NCI-H1436 (cell line): Measurements from ENCODE around the gene EIF3I.
"Not testable (repeated sequence)": the region's sequence is repeated elsewhere in the genome, so short reads cannot be mapped to it uniquely, and the experiment has no call there.

Experiments used
- DNase-seq: peaks from one replicate; lab custom pipeline; 2025; lab: John Stamatoyannopoulos, UW

The EIF3I gene

DNA sequence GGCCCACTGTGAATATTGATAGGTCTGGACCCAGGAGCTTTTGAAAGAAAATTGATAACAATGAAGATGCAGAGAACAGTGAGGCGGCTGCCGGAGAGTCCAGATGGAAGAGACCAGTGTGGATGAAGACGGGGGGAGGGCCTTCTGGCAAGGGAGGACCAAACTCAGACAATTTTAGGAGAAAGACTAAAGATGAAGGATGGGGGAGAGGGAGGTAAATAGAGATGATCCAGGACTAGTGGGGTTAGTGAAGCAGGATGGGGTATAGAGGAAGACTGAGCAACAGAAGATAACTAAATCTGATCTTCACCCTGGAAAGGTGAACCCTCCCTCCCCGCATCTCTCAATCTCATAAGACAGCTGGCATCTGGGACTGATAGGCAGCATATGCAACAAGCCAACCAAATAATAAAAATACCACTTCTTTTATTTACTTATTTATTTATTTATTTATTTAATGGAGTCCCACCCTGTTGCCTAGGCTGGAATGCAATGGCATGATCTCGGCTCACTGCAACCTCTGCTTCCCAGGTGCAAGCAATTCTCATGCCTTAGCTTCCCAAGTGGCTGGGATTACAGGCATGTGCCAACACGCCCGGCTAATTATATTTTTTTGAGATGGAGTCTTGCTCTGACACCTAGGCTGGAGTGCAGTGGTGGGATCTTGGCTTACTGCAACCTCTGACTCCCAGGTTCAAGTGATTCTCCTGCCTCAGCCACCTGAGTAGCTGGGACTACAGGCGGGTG lies 10.5 kb downstream of the EIF3I start:
- no peak for DNase-seq

DNA sequence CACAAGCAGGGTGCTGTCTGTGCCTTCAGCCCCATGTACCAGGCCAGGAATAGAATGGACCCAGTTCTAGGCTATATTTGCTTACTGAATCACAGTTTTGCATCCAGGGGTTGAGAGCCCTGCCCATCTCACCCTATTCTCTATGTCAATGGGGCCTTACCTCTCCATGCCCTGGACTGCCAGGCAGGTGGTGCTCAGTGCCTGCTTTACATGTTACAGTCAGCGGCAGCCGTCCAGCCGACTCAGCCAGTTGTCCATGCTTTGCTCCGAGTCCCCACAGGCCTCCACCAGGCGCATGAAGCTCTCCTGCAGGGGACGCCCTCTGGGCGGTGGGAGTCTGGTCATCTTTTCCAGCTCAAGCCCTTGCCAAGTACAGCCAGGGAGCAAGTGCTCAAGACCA lies 12.6 kb downstream of the EIF3I start:
- no peak for DNase-seq

DNA sequence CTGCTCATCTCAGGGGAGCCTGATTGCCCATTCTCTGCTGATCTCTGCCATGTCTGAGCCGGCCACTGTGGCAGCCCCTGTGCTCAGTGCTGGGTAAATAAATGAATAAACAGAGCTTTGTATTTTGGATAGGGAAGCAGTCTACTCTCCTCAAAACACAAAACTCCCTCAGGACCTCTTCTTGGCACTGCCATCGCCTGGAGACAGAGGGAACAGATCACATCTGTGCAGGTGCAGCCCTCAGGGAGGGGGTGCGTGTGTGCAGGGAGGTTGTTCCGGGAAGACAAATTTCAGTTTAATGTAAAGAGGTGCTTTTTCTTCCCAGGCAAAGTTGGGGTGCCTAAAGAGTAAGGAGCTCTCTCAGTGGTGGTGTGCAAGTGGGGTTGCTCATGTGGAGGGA lies 17.1 kb downstream of the EIF3I start:
- peak; percentile 70 for DNase-seq

DNA sequence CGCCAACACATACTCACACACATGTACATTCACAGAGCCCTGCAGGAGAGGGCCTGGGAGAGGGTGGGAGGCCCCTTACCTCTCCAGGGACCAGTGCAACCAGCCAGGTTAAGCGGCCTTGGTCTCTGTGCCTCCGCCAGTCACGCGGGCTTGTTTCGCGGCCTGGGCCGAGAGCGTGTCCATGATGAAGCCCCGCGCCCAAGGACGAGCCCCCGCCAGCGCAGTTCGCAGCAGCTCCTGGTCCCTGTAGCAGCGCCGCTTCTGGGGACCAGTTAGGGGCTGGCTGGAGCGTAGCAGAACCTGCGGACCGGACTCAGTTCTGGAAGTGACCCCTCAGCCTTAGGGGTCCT lies 17.6 kb downstream of the EIF3I start:
- peak; percentile 50 for DNase-seq

DNA sequence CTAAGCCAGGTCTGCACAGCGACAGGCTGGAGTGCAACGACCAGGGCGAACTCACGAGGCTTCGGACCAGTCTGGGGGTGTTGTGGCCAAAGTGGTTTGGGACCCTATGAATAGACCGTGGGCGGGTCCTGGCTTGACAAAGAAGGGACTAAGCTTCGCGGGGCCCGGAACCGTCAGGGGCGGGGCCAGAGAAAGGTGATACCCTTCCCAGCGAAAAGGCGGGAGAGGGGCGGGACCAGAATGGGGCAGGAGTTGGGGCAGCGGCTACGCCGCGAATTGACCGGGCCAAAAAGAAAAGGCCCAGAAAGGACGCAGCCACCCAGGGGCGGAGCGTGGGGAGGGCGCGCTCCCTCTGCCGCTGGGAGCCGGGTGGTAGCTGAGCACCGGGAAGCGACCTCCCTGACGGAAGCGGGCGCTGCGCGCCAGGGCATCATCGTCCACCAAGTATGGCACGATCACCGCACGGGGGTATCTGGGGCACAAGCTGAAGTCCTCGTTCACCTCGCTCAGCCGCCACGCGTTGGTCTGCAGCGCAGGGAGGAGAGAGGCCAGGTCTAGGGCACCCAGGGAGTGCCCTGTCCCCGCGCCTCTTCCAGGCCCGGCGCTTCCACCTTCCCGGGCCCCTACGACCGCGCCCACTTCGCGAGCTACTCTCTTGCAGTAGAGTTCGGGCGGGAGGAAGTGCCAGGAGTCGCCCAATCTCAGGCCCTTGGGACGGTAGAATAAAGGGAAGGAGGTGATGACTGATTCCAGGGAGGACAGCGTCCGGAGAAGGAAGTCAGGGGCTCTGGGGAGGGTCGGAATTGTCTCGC lies 18.1 kb downstream of the EIF3I start:
- peak; percentile 84 for DNase-seq

DNA sequence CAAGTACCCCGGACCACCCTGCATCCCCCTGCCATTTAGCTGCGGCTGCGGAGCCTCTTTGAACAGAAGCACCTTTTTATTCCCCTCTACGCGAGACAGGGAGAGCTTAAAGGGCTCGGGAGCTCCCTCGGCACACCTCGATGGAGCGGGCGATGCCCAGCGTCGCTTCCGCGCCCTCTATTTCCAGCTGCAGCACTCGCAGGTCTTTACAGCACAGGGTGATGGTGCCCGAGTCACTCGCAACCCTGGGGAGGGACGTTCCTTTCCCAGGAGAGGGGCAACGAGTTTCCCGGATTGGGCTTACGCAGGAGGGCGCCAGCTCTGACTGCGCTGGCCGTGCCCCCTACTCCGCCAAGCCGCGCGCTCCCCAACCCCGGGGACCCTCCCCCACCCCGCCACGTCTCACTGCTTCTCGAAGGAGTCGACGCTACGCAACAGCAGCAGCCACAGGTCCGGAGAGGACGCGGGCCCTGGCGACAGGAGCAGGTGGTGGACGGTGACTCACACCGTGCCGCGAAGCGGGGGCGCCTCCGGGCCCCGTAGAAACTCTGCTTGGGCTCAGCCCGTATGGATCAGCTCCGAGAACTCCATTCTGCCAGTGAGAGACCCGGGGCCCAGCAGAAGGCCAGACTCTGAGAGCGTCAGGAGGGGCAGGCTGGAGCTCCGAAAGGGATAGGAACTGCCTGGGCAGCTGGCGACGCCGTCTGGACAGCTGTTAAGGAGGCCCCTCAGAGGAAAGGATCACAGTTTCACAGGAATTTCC lies 19.0 kb downstream of the EIF3I start:
- peak; percentile 34 for DNase-seq

DNA sequence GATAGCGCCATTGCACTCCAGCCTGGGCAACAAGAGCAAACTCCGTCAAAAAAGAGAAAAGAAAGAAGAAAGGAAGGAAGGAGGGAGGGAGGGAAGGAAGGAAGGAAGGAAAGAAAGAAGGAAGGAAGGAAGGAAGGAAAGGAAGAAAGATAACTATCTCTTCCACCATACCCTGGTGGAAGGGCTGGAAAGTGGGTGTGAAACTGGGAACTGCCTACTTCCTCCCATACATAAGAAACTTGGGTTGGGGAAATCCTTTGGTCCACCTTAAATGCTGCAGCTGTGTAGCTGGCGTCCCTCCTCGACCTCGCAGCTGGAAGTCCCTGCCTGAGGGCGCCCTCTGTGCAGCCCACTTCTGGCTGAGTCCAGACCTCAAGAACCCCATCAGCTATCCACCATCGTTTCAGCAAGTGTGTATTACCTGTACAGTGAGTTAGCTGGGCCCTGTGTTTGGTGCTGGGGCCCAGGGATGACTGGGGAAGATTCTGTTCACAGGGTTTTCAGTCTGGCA lies 20.2 kb downstream of the EIF3I start:
- no peak for DNase-seq

DNA sequence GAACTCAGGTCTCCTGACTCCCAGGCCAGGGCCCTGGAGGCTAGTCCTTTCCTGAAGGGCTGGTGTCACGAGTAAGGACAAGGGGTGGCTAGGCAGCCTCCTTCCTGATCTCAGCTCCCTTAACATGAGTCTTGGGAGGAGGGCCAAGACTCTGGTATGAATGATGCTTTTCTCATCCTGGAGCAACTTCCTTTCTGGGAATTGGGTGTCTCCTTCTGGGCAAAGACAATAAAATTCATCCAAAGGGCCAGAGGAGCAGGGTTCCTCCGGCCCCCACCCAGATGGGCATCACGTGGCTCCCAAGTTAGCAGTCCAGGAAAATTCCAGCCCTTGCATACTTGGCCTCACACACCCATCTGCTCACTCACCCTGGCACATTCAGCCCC lies 24.7 kb downstream of the EIF3I start, which contains the start of gene FAM167B:
FAM167B (plus strand) TSS at position 335 of the 386 bp plus-strand sequence. CDS start 200 bp downstream, outside the sequence.
- DNase-seq: no peak

DNA sequence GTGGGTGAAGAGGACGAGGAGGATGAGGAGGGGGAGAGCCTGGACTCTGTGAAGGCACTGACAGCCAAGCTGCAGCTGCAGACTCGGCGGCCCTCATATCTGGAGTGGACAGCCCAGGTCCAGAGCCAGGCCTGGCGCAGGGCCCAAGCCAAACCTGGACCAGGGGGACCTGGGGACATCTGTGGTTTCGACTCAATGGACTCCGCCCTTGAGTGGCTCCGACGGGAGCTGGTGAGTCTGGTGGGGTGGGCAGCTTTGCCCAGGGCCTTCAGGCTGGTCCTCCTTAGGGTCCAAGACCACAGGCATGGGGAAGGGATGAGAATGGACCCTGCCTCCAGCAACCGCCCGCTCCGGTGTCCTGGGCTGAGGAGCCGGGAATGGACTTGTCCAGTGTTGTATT lies 25.2 kb downstream of the EIF3I start:
- no peak for DNase-seq

DNA sequence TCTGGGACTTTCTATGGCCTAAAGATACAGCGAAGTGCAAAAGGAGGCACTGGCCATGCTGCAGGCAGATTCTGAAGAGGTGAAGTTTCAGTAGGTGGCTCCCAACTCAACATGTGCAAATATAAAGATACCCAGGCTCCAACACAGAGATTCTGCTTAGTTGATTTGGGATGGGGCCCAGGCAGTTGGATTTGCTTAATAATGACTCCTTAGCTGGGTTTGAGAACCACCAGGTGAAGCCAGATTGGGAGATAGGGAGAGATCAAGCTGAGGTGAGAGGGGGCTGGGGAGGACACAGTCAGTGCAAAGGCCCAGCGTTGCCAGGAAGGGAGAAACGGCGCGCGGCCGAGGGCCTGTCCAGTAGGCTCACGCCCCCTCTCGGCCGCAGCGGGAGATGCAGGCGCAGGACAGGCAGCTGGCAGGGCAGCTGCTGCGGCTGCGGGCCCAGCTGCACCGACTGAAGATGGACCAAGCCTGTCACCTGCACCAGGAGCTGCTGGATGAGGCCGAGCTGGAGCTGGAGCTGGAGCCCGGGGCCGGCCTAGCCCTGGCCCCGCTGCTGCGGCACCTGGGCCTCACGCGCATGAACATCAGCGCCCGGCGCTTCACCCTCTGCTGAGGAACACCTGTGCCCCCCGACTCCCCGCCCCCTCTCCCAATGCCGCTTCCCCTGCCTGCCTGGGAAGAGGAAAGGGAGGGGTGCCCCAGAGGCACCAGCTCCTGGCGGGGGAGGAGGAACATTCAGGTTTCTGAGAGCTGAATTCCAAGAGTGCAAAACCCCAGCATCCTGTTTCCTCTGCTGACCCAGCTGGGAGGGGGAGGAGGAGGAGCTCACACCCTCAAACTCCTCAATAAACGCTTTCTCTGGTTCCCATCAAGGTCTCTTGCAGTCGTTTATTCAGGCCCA lies 26.0 kb downstream of the EIF3I start:
- DNase-seq: peak; percentile 72

DNA sequence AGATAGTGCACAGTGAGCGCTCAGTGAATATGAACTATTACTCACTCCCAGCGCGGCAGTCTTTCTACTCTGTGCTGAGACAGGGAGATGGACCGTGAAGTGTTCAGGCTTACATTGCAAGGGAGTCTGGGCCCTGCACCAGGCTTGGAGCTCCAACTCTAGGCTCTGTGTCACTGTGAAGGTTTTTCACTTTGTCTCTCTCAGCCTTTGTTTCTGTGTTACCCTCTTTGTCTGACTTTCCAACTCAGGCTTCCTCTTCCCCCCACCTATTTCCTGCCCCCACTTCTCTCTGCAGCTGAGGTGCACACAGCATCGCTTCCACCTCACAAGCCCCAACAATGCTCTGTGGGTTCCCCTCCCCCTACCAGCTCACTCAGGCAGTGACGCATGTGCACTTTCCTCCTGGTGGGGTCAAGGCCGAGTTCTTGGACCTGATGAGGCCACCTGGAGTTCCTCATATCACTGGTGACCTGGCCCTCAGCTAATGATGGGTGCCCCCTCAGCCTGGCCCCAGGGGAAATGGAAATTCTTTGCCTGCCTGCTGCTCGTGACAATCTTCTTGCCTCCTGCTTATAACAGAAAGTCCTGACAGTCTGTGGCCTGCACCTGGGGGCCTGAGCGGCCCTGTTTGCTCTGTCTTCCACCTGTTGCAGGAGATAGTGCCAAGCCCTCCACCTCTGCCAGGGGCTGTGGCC lies 27.8 kb downstream of the EIF3I start:
- peak; percentile 2 for DNase-seq

DNA sequence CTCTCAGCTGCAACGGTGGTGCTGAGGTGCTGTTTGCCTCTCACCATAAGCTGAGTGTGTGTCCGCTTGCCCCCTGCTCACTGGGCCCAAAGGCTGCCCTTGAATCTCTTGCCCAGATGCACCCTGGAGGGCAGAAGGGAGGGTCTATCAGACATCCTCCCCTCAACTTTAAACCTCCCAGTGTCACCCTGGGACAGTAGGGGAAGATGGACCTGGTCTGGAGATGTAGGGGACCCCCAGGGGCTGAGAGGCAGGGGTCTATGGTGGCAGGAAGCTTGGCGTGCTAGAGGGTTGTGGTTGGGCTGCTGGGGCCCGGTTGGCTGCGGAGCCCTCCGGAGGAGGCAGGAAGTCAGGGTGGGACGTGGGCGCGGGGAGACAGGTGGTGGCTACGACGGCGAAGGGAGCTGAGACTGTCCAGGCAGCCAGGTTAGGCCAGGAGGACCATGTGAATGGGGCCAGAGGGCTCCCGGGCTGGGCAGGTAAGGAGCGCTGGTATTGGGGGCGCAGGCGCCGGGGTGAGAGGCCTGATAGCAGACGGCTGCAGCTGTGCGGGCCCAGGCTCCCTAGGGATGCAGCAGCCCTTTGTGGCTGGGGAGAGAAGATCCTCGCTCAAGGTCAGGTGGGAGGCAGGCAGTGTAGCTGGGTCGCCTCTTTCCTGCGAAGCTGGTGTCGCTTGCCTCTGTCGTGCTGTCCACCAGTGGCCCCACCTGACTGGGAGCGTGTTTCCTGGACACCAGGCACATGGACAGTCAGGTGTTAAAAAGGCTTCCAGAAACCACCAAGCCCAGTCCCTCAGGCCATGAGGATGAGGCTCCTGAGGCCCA lies 28.9 kb downstream of the EIF3I start, which contains the start of gene LCK:
LCK (plus strand) TSS at position 373 of the 824 bp plus-strand sequence. CDS start 23,065 bp downstream, outside the sequence.
- no peak for DNase-seq

DNA sequence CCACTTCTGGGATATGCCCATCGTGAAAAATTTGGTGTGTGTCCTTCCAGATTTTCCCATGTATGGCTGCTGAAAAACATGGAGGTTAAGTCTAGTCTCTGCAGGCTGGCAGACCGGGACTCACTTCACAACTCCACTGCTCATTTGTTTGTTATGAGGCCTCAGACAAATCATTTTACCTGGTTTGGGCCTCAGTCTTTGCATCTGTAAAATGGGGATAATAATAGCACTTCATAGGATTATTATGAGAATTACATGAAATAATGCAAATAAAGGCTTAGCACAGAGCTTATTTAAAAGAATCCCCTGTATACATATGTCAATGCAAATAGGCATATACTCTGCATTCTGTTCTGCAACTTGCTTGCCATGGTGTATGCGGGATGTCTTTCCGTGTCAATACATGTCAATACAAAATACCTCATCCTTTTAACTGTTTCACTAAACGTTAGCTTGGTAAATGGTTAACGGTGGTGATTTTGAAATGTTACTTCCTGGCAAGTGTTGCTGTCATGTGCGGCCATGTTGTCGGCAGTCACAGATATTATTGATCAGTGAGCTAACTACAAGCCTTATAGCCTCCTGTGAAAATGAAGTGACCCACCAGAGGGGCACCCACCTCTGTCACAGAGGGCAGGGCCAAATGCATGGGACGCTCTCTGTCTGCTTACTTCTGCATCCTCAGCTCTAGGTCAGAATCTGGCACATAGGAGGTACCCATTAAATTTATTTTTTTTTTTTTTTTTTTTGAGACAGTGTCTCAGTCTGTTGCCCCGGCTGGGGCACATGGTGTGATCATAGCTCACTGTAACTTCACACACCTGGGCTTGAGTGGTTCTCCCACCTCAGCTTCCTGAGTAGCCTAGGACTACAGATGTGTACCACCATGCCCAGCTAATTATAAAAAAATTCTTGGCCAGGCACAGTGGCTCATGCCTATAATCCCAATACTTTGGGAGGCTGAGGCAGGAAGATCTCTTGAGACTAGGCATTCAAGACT lies 33.2 kb downstream of the EIF3I start:
- no peak for DNase-seq

DNA sequence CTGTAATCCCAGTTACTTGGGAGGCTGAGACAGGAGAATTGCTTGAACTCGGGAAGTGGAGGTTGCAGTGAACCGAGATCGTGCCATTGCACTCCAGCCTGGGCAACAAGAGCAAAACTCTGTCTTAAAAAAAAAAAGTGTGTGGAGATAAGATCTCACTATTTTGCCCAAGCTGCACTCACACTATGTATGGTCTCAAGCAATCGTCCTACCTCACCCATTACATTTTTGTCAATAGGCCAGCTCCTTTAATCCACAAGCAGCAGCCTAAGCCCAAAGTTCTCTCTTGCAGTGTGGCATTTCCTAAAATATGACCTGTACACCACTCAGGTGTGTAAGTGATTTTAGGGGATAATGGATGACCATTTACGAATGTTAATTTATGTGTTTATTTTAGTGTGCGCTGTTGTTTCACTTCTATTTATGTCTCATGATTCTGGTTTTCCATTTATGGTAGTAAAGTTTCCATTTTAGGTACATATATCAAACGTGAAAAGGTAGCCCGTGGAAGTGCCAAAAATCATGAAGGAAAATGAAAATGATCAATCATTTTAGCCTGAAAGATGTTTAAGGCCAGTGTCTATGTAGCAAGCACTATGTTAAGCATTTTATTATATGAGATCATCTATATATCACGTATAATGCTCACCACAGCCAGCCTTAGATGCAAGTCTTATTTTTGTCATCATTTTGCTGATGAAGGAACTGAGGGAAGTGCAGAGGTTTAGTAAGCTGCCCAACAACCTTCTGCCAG lies 34.4 kb downstream of the EIF3I start:
- no peak for DNase-seq

DNA sequence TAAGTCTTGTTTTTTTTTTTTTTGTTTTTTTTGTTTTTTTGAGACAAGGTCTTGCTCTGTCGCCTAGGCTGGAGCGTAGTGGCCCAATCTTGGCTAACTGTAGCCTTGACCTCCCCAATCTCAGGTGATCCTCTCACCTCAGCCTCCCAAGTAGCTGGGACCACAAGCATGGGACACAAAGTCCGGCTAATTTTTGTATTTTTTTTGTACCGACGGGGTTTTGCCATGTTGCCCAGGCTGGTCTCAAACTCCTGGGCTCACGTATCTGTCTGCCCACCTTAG lies 35.0 kb downstream of the EIF3I start:
- DNase-seq: no peak

DNA sequence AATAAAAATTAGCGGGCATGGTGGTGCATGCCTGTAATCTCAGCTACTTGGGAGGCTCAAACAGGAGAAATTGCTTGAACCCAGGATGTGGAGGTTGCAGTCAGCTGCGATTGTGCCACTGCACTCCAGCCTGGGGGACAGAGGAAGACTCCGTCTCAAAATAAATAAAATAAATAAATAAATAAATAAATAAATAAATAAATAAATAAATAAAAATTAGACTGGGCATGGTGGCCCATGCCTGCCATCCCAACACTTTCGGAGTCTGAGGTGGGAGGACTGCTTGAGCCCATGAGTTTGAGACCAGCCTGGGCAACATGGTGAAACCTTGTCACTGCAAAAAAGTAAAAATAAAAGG lies 41.0 kb downstream of the EIF3I start:
- DNase-seq: not testable (repeated sequence)

DNA sequence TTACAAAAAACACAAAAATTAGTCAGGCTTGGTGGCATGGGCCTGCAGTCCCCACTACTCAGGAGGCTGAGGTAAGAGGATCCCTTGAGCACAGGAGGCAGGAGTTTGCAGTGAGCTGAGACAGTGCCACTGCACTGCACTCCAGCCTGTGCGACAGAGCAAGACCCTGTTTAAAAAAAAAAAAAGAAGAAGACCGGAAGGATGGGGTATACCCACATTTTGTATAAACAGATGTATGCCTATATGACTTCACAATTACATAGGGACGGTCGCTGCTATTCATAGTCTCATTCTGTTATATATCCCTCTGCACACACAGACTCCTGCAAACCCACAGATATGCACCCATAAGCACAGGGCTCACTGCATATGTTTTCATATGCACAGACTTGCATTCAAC lies 41.5 kb downstream of the EIF3I start:
- no peak for DNase-seq

DNA sequence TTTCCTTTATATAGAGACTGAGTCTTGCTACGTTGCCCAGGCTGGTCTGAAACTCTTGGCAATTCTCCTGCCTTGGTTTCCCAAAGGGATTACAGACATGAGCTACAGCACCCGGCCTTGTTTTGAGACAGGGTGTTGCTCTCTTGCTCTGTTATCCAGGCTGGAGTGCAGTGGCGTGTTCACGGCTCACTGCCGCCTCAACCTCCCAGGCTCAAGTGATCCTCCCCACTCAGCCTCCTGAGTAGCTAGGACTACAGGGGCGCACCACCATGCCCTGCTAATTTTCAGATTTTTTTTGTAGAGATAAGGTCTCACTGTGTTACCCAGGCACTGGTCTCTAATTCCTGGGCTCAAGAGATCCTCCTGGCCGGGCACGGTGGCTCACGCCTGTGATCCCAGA lies 43.6 kb downstream of the EIF3I start:
- DNase-seq: no peak
